ENCODE measurements around the gene HS6ST3.

Gene HS6ST3

GRCh38 chr13:96822895-96823294 lies 733.0 kb downstream of the HS6ST3 start:
- peak; percentile 14 for TF ChIP-seq CTCF (IDR thresholded peaks at IDR 0.05; ENCODE audit: borderline replicate concordance, control extremely low read depth, extremely low read depth, insufficient read depth, missing control alignments)
- in situ Hi-C loops (cut with MboI; ENCODE audit: low sequenced_read_pairs, unreplicated experiment), result no loop called here
- no peak for DNase-seq (ENCODE audit: low spot score)

- in situ Hi-C loops (cut with MboI; ENCODE audit: low sequenced_read_pairs, unreplicated experiment), result no loop called here
- TF ChIP-seq CTCF (IDR thresholded peaks at IDR 0.05; ENCODE audit: borderline replicate concordance, control extremely low read depth, extremely low read depth, insufficient read depth, missing control alignments), result no peak
- no peak for DNase-seq (ENCODE audit: low spot score)
Observed at GRCh38 chr13:96824140-96824539, 734.2 kb downstream of the HS6ST3 start.

- TF ChIP-seq CTCF (IDR thresholded peaks at IDR 0.05; ENCODE audit: borderline replicate concordance, control extremely low read depth, extremely low read depth, insufficient read depth, missing control alignments), result no peak
- no peak for DNase-seq (ENCODE audit: low spot score)
- in situ Hi-C loops (cut with MboI; ENCODE audit: low sequenced_read_pairs, unreplicated experiment), result no loop called here
Observed at GRCh38 chr13:96825653-96826052, 735.7 kb downstream of the HS6ST3 start.

GRCh38 chr13:96834626-96835025 lies 744.7 kb downstream of the HS6ST3 start:
- TF ChIP-seq CTCF (IDR thresholded peaks at IDR 0.05; ENCODE audit: borderline replicate concordance, control extremely low read depth, extremely low read depth, insufficient read depth, missing control alignments), result no peak
- in situ Hi-C loops (cut with MboI; ENCODE audit: low sequenced_read_pairs, unreplicated experiment), result no loop called here
- no peak for DNase-seq (ENCODE audit: low spot score)

- DNase-seq (ENCODE audit: low spot score), result no peak
- in situ Hi-C loops (cut with MboI; ENCODE audit: low sequenced_read_pairs, unreplicated experiment), result no loop called here
- no peak for TF ChIP-seq CTCF (IDR thresholded peaks at IDR 0.05; ENCODE audit: borderline replicate concordance, control extremely low read depth, extremely low read depth, insufficient read depth, missing control alignments)
Observed at GRCh38 chr13:96835546-96835945, 745.6 kb downstream of the HS6ST3 start.

GRCh38 chr13:96836733-96837132 lies 746.8 kb downstream of the HS6ST3 start:
- in situ Hi-C loops (cut with MboI; ENCODE audit: low sequenced_read_pairs, unreplicated experiment), result no loop called here
- no peak for TF ChIP-seq CTCF (IDR thresholded peaks at IDR 0.05; ENCODE audit: borderline replicate concordance, control extremely low read depth, extremely low read depth, insufficient read depth, missing control alignments)
- DNase-seq (ENCODE audit: low spot score), result no peak

GRCh38 chr13:96837809-96838208 lies 747.9 kb downstream of the HS6ST3 start:
- no peak for DNase-seq (ENCODE audit: low spot score)
- TF ChIP-seq CTCF (IDR thresholded peaks at IDR 0.05; ENCODE audit: borderline replicate concordance, control extremely low read depth, extremely low read depth, insufficient read depth, missing control alignments), result no peak
- in situ Hi-C loops (cut with MboI; ENCODE audit: low sequenced_read_pairs, unreplicated experiment), result no loop called here
